Measurements from ENCODE around the gene BCAS4.
A peak's percentile ranks its signal among the peaks of the same experiment; 100 is the strongest.

The BCAS4 gene

DNA sequence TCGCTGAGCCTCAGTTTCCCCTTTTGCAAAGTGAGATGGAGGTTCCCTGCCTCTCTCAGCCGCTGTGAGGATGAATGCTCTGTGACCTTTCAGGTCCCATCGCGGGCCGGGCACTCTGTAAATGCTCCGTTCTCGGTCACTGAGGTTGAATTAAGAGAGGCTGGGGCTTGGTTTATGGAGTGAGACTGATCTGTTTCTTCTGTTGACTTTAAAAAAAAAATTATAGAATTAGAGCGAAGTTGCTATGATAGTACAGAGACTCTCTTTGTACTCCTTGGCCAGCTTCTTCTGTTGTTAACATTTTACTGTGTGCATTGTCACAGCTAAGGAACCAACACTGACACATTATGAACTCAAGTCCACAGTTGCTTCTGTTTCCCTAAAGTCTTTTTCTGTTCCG is 72.0 kb downstream of the BCAS4 start:
- TF ChIP-seq, protein P1, sequence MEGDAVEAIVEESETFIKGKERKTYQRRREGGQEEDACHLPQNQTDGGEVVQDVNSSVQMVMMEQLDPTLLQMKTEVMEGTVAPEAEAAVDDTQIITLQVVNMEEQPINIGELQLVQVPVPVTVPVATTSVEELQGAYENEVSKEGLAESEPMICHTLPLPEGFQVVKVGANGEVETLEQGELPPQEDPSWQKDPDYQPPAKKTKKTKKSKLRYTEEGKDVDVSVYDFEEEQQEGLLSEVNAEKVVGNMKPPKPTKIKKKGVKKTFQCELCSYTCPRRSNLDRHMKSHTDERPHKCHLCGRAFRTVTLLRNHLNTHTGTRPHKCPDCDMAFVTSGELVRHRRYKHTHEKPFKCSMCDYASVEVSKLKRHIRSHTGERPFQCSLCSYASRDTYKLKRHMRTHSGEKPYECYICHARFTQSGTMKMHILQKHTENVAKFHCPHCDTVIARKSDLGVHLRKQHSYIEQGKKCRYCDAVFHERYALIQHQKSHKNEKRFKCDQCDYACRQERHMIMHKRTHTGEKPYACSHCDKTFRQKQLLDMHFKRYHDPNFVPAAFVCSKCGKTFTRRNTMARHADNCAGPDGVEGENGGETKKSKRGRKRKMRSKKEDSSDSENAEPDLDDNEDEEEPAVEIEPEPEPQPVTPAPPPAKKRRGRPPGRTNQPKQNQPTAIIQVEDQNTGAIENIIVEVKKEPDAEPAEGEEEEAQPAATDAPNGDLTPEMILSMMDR (conservative IDR thresholded peaks at IDR 0.05), result no peak
- H3K27ac ChIP-seq, result no peak overlapping the region

DNA sequence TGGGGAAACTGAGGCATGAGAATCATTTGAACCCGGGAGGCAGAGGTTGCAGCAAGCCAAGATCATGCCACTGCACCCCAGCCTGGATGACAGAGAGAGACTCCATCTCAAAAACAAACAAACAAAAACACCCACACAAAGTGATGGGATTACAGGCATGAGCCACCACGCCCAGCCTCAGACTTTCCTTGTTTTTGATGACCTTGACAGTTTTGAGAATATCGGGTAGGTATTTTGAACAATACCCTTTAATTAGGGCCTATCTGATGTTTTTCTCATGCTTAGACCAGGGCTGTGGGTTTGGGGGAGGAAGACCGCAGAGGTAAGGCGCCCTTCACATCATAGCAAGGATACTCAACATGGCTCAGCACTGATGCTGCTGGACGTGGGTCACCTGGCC is 72.9 kb downstream of the BCAS4 start:
- TF ChIP-seq, protein P1 (conservative IDR thresholded peaks at IDR 0.05), result no peak
- no peak overlapping the region for H3K27ac ChIP-seq

DNA sequence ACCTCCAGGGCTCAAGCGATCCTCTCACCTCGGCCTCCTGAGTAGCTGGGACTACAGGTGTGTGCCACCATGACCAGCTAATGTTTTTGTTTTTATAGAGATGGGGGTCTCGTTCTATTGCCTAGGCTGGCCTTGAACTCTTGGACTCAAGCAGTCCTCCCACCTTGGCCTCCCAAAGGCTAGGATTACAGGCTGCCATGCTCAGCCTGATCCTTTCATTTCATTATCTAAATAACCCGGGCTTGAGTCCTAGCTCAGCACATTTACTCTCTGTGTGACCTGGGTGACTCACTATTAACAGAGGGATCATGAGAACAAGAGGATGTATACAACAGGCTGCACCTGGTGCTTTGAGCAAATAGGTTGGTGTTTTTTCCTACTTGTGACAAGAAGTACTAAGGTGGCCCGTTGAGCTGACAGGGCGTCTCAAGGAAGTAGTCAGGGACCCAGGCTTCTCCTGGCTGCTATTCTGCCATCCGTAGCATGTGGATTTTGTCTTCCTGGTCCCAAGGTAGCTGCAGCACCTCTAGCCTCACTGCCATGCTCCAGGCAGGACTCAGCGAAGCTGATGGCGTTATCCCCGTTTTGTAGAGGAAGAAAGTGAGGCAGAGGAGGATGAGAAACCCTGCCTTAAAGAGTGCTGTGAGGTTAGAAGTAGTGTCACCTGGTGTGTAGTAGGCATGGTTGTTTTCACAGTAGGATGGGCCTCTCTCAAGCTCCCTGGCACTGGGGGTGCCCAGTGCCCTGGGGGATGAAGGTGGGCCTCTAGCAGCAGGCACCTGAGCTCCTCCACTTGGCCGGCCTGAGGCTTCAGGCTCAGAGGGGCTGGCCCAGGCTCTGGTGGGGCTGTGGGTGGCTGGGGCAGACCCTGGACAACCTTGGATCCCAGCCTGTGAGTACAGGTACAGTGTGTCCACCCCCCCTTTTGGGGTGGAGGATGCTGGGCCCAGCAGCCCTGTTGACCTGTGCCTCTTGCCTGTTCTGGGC is 73.9 kb downstream of the BCAS4 start:
- TF ChIP-seq, protein P1 (conservative IDR thresholded peaks at IDR 0.05), result no peak
- no peak overlapping the region for H3K27ac ChIP-seq

DNA sequence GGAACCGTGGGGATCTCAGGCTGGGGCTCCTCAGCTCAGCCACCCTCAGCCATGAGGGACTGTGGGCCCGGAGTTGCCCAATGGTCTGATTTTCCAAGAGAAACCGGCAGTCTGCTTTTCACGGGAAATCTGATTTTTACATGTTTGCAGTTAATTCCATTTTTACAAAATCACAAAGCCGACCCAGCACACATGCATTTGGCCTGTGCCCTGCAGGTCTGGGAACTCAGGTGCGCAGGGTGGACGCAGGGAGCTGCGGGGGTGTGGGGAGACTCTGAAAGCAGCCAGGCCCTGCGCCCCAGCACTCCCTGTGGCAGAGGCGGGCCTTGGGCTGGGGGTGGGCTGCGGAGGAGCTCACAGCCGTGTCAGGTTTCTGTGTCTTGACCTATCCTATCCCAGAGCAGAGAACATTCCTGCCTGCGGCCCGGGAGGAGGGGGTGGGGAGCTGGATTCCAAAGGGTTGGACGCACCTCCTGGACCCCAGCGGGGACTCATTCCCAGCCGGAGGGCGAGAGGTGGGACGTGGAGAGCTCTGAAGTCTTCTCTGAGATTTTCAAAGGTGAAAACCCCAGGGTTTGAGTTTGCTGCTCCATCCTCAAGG is 75.8 kb downstream of the BCAS4 start:
- TF ChIP-seq, protein P1 (conservative IDR thresholded peaks at IDR 0.05), result no peak
- peak overlapping the region; percentile 39 for H3K27ac ChIP-seq

DNA sequence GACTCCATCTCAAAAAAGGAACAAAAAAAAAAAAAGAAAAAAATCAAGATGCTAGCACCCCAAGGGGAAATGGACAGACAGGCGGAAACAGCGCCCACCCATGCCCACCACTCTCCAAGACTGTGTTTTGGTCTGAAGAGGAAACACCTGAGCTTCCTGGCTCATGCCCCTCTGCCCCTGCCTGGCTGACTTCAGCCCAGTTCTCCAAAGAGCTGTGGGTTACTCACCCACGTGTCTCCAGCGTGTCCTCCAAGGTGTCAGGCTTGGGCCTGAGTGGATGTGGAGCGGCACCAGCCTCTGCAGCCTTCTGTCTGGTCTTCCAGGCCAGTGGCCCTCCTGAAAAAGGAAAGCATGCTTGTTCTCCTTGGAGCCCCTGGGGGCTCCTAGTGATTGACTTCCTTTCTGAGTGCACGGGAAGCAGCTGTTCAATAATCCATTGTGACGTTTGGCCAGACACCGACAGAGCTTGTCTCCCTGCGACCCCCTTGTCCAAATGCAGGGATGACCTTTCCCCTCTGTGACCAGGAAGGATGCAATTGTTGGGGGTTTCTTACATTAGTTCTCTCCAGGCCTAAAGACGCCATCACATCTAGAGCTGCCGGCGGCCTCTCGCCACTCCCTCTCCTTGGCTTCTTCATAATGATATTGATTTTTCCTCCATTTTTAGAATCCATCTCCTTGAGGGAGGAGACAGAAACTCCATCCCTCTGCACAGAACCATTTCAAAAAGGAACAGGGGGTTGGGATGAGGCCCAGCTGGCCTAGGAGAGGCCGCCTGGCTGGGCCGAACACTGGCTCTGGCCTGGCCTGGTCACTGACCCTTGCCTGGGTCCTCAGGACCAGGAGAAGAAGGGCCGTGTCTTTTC is 77.9 kb downstream of the BCAS4 start:
- H3K27ac ChIP-seq, result no peak overlapping the region
- TF ChIP-seq, protein P1 (conservative IDR thresholded peaks at IDR 0.05), result no peak

DNA sequence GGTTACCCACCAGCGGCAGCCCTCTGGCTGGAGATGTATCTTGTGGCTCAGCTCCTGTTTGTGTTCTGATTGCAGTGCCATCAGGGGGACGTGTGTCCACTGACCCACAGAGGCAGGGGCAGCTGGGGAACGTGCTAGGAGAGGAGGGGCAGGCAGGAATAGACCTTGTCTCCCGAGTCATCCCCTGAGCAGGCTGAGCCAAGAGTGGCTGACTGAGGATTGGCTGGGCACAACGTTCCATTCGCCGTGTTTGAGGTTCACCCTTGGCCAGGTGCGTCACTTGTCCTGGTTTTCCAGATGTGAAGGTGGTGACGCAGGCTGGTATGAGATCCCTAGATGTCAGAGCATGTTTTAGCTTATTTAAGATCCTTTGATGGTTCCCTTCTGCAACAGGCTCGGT is 78.7 kb downstream of the BCAS4 start:
- no peak overlapping the region for H3K27ac ChIP-seq
- TF ChIP-seq, protein P1 (conservative IDR thresholded peaks at IDR 0.05), result no peak
